ENCODE results near the gene PFKFB4.

Gene PFKFB4

GRCh38 chr3:48470286-48470685 lies 86.3 kb downstream of the PFKFB4 start:
- H3K4me3 ChIP-seq (replicated peaks in 1 of 2; ENCODE audit: low read depth in 2 of 2, low read length in 2 of 2), result no peak overlapping the region
- DNase-seq (ENCODE audit: low read depth in 2 of 2), result no peak
- TF ChIP-seq CTCF (IDR thresholded peaks at IDR 0.05; ENCODE audit: low read depth, low read length), result no peak

DNA sequence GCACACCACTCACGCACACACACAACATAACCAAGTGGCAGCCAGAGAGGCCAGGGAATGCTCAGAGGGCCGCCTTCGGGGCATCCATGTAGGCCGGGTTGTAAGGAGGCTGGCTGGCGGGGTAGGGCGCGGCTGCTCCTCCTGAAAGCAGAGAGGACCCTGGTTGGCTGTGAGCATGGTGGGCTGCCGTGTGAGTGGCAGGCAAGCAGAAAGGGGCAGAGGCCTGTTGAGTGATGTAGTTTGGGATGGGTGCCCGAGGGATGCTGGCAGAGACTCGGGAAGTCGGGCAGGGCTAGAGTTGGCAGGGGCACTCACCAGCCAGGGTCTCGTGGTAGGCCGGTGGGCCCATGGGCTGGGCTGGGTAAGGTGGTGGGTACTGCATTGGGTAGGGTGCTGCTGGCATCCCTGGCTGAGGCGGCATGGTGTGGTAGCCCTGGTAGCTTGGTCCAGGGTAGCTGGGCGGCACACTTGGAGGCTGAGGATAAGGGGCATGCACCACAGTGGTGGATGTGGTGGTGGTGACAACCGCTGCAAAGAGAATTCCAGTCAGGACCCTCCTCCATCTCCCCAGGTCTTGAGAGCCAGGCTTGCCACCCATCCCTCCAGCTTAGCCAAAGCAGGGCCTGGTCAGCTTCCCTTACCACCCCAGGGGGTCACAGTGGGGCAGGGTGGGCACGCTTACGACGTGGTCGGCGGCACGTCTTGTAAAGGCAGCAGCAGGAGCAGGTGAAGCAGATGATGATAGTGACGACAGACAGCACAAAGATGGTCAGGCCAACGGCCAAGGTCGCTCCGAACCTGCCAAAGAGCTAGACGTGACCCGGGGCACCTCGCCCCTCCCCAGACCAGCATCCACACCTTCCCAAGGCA lies 87.3 kb downstream of the PFKFB4 start:
- no peak overlapping the region for H3K4me3 ChIP-seq (replicated peaks in 1 of 2; ENCODE audit: low read depth in 2 of 2, low read length in 2 of 2)
- no peak for TF ChIP-seq CTCF (IDR thresholded peaks at IDR 0.05; ENCODE audit: low read depth, low read length)
- DNase-seq (ENCODE audit: low read depth in 2 of 2), result no peak

GRCh38 chr3:48468329-48468731 lies 88.3 kb downstream of the PFKFB4 start:
- H3K4me3 ChIP-seq (replicated peaks in 1 of 2; ENCODE audit: low read depth in 2 of 2, low read length in 2 of 2), result no peak overlapping the region
- TF ChIP-seq CTCF (IDR thresholded peaks at IDR 0.05; ENCODE audit: low read depth, low read length), result no peak
- DNase-seq (ENCODE audit: low read depth in 2 of 2), result no peak
